IMR-90 (cell line): ENCODE data around the gene SEC23A. TPM values are rescaled to one million over a fixed set of nuclear protein-coding genes. Genes with fewer than 3 reads are reported as not detected.

Experiments
- ATAC-seq: fragments of 200-7000 bp; cut with Tn5 transposase; 2 replicates; pipeline ENCODE4 v1.9.1; 2020; ENCODE audit warnings: low read depth, mild to moderate bottlenecking, moderate library complexity
- BruUV-seq: library from RNA; stranded (reverse); fragments of 400-500 nt; replicated peaks from 2 replicates; lab custom pipeline; 2021; lab: Mats Ljungman, UMichigan
- CTCF ChIA-PET: fragments of 300-600 bp; formaldehyde crosslinking; extraction: SDS; loops from one replicate; lab custom pipeline; 2021; ENCODE audit warnings: antibody characterized with exemption; lab: Yijun Ruan, JAX
- POLR2A ChIA-PET: fragments of 300-600 bp; sonication (Branson Sonifier 250); formaldehyde crosslinking; loops from one replicate; lab custom pipeline; 2022; ENCODE audit warnings: antibody characterized with exemption; ENCODE audit not compliant: unreplicated experiment; lab: Charles Lee
- DNase-seq: peaks from one replicate; pipeline ENCODE4 v3.0.0; 2013
- H2AFZ ChIP-seq: replicated peaks from 2 replicates; pipeline ENCODE3; 2013; ENCODE audit warnings: low read length, mild to moderate bottlenecking; ENCODE audit not compliant: poor library complexity
- H2AK5ac ChIP-seq: 2 replicates; pipeline ENCODE4 v1.6.1; 2013; ENCODE audit warnings: low read depth, low read length, inconsistent platforms
- H2AK9ac ChIP-seq: replicated peaks from 2 replicates; pipeline ENCODE3; 2013; ENCODE audit warnings: mild to moderate bottlenecking, low read depth, low read length, moderate library complexity; ENCODE audit not compliant: poor library complexity
- H2BK120ac ChIP-seq: 2 replicates; pipeline ENCODE4 v1.6.1; 2013; ENCODE audit warnings: low read depth, low read length, inconsistent platforms
- H2BK15ac ChIP-seq: 3 replicates; pipeline ENCODE4 v1.6.1; 2013; ENCODE audit warnings: low read depth, low read length, inconsistent platforms
- H2BK20ac ChIP-seq: 2 replicates; pipeline ENCODE4 v1.6.1; 2013; ENCODE audit warnings: low read depth, mild to moderate bottlenecking, inconsistent platforms, low read length, moderate library complexity
- H2BK5ac ChIP-seq: 2 replicates; pipeline ENCODE4 v1.6.1; 2013; ENCODE audit warnings: mild to moderate bottlenecking, low read depth, low read length, inconsistent platforms; ENCODE audit not compliant: poor library complexity, severe bottlenecking
- H3K14ac ChIP-seq: replicated peaks from 2 replicates; pipeline ENCODE4 v1.6.1; 2013; ENCODE audit warnings: low read depth, low read length, inconsistent platforms
- H3K18ac ChIP-seq: 2 replicates; pipeline ENCODE4 v1.6.1; 2013; ENCODE audit warnings: low read depth, low read length, control low read depth
- H3K23ac ChIP-seq: 2 replicates; pipeline ENCODE4 v1.6.1; 2013; ENCODE audit warnings: low read depth, low read length, inconsistent platforms
- H3K27ac ChIP-seq: 2 replicates; pipeline ENCODE4 v1.5.1; 2013; ENCODE audit warnings: mild to moderate bottlenecking, control low read depth, low read length; ENCODE audit not compliant: insufficient read depth
- H3K27me3 ChIP-seq: 2 replicates; pipeline ENCODE4 v1.6.1; 2013; ENCODE audit warnings: low read length; ENCODE audit not compliant: control insufficient read depth, insufficient read depth
- H3K36me3 ChIP-seq: 2 replicates; pipeline ENCODE4 v1.6.1; 2013; ENCODE audit warnings: low read length, mixed read lengths; ENCODE audit not compliant: control insufficient read depth, insufficient read depth
- H3K4ac ChIP-seq: 2 replicates; pipeline ENCODE4 v1.6.1; 2013; ENCODE audit warnings: low read depth, low read length, inconsistent platforms
- H3K4me1 ChIP-seq: 2 replicates; pipeline ENCODE4 v1.6.1; 2013; ENCODE audit warnings: low read length, mixed read lengths; ENCODE audit not compliant: control insufficient read depth, insufficient read depth
- H3K4me2 ChIP-seq: 2 replicates; pipeline ENCODE4 v1.6.1; 2013; ENCODE audit warnings: low read depth, mild to moderate bottlenecking, control low read depth, low read length, moderate library complexity
- H3K4me3 ChIP-seq: 2 replicates; pipeline ENCODE4 v1.5.1; 2013; ENCODE audit warnings: low read depth, mild to moderate bottlenecking, control low read depth, low read length, moderate library complexity; ENCODE audit not compliant: insufficient read depth
- H3K56ac ChIP-seq: 2 replicates; pipeline ENCODE4 v1.6.1; 2013; ENCODE audit warnings: low read length, inconsistent platforms; ENCODE audit not compliant: insufficient read depth; ENCODE audit errors: extremely low read depth
- H3K79me1 ChIP-seq, 2 experiments: 2 replicates each; pipeline ENCODE4 v1.6.1; 2013; ENCODE audit warnings: low read length in 2 of 2, inconsistent platforms in 1 of 2, low read depth in 1 of 2
- H3K9ac ChIP-seq: 2 replicates; pipeline ENCODE4 v1.6.1; 2013; ENCODE audit warnings: low read depth, low read length, control low read depth
- H3K9me1 ChIP-seq: 2 replicates; pipeline ENCODE4 v1.6.1; 2013; ENCODE audit warnings: low read length, inconsistent platforms; ENCODE audit not compliant: insufficient read depth
- H3K9me3 ChIP-seq: 2 replicates; pipeline ENCODE4 v1.6.1; 2013; ENCODE audit warnings: low read length; ENCODE audit not compliant: control insufficient read depth, insufficient read depth
- H4K20me1 ChIP-seq: 2 replicates; pipeline ENCODE4 v1.6.1; 2013; ENCODE audit warnings: low read length, inconsistent platforms; ENCODE audit not compliant: insufficient read depth
- H4K5ac ChIP-seq: 2 replicates; pipeline ENCODE4 v1.6.1; 2013; ENCODE audit warnings: mild to moderate bottlenecking, low read depth, low read length, control low read depth
- H4K8ac ChIP-seq, 2 experiments: 2 replicates each; pipeline ENCODE4 v1.6.1; 2013; ENCODE audit warnings: low read depth in 2 of 2, low read length in 2 of 2, control low read depth in 1 of 2, inconsistent platforms in 1 of 2
- H4K91ac ChIP-seq: 2 replicates; pipeline ENCODE4 v1.6.1; 2013; ENCODE audit warnings: low read depth, low read length, inconsistent platforms; ENCODE audit not compliant: insufficient read depth
- CEBPB ChIP-seq: IDR thresholded peaks from 2 replicates; pipeline ENCODE4 v1.6.1; 2012; ENCODE audit warnings: low read depth, low read length, improper control_type of control experiment
- POLR2A ChIP-seq: IDR thresholded peaks from 2 replicates; pipeline ENCODE4 v1.6.1; 2012; ENCODE audit warnings: mild to moderate bottlenecking, low read depth, low read length
- RFX5 ChIP-seq: IDR thresholded peaks from 2 replicates; pipeline ENCODE4 v1.8.0; 2012; ENCODE audit warnings: low read depth, mild to moderate bottlenecking, low read length, moderate library complexity
- WGBS, 2 experiments: methylation state at CpG; one replicate each; pipeline versions ENCODE4 v1.1.5 to v1.1.7; 2013; ENCODE audit warnings: missing lambda C conversion rate in 2 of 2; ENCODE audit not compliant: insufficient read length in 1 of 2; ENCODE audit errors: extremely low coverage in 2 of 2; 5-methylcytosine and 5-hydroxymethylcytosine counted together
- dilution Hi-C: fragments of 300-500 bp; cut with HindIII; formaldehyde crosslinking; loops from one replicate; pipeline ENCODE4 v1.14.3; 2018; ENCODE audit warnings: low sequenced_read_pairs; ENCODE audit not compliant: unreplicated experiment
- in situ Hi-C: fragments of 300-500 bp; cut with MboI; formaldehyde crosslinking; loops from 3 replicates; pipeline ENCODE4 v1.14.3; 2019; ENCODE audit warnings: low sequenced_read_pairs, inconsistent platforms, mixed read lengths
- intact Hi-C: fragments of 100-400 bp; cut with micrococcal nuclease; formaldehyde crosslinking; loops from 2 replicates; pipeline ENCODE4 v1.10.0; 2022
- polyA plus RNA-seq, 3 experiments: library from polyadenylated mRNA; depleted of rRNA; stranded (reverse); fragments of >200 nt; gene quantifications; 2 replicates each; pipeline ENCODE4 v1.2.3, GENCODE V29; 2012; ENCODE audit warnings: low replicate concordance in 1 of 3
- total RNA-seq: library from RNA; depleted of rRNA; stranded (reverse); fragments of >200 nt; gene quantifications from 2 replicates; pipeline ENCODE4 v1.2.3, GENCODE V29; 2012

The SEC23A gene
- total and polyA plus RNA-seq, 2 of the 4 experiments (the other 2 are of a cell fraction): 141 to 609 TPM

DNA sequence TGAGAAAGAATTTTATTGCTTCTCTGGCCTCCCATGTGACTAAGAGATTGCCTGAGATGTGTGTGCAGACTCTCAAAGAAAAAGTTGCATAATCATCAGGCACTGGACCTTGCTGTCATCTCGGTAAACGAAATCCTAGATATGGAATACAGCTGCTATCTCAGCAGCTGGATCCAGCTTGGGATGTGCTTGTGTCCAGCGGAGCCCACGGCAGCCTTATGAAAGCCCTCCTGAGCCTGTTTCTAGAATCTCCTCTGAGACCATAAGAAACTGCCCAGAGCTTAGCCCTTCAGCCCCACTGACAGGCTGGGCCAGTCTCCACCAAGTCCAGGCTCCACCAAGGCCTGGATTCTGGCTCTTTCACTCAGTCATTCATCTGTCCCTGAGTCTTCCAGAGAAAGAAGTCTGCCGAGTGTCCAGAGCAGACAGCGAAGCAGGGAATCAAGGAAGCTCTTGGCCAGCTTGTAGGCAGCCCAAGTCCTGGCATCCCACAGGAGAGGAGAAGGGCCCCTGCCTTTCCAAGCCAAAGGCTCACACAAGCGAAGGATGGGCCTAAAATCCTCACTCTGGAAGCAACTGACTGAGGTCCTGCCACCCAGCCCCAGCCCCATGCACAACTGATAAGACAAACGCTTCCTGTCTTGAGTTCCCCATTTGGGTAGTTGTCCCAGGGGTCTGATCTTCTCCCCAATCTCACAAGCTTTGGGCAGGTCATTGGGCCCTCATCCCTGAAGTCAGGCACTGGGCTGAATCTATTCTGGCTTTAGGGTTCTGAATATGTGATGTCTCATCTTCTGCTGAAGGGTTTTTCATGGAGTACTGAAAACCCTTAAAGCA, 97.8 kb downstream of the SEC23A start:
- Histone ChIP-seq H2BK15ac (no peak overlapping the region), H2AFZ (no peak overlapping the region), H3K4me2 (no peak overlapping the region), H3K9me3 (no peaks in the 10 kb centered on the region), H3K79me1 (no peaks in the 10 kb centered on the region), H3K18ac (peak overlapping the region; percentile 20; the same call in 1 of the 2 replicates), H3K4me1 (peaks cover 7% of the 10 kb centered on the region; the same call in 1 of the 2 replicates), H4K20me1 (no peaks in the 10 kb centered on the region), H3K9me1 (0 out of 2 replicates have a peak, but pooled peaks cover 3% of the 10 kb centered on the region), H3K14ac (no peak overlapping the region), H3K27ac (peak overlapping the region; percentile 72; the same call in 1 of the 2 replicates), H3K4me3 (no peak overlapping the region), H2BK20ac (no peak overlapping the region), H3K56ac (no peak overlapping the region), H3K36me3 (no peaks in the 10 kb centered on the region), H4K8ac (no peak overlapping the region), H2BK120ac (no peak overlapping the region), H2AK5ac (no peak overlapping the region), H3K27me3 (no peaks in the 10 kb centered on the region), H2BK5ac (no peak overlapping the region), H2AK9ac (no peak overlapping the region), H4K5ac (peak overlapping the region; percentile 1; the same call in 1 of the 2 replicates), H3K9ac (no peak overlapping the region), H3K23ac (no peak overlapping the region; the same call in 1 of the 2 replicates), H3K4ac (no peak overlapping the region), H4K91ac (no peak overlapping the region)
- in situ Hi-C loops: loop anchor here (25.0 kb wide), 1 partner anchor 1093 kb away; no protein-coding TSS in a partner anchor
- WGBS, 2 experiments: 27% methylated on average over 4 of the region's 8 CpGs; no CpG with 5 or more reads in 1 of the 2 experiments
- ChIA-PET POLR2A (no interaction called here), CTCF (interaction anchor here (3.0 kb wide), 1 partner anchor 10 kb away, joined by 10 read pairs; no protein-coding TSS in a partner anchor)
- TF ChIP-seq RFX5: no peak
- TF ChIP-seq POLR2A: no peak
- peak; percentile 58; the same call in 1 of the 2 replicates for TF ChIP-seq CEBPB
- intact Hi-C loops: no loop called here
- ATAC-seq (peak; percentile 71), DNase-seq (peak; percentile 56)
- dilution Hi-C loops: no loop called here
- no TSS peak for BruUV-seq
